NCI-H128 (cell line): ENCODE results near the gene CIPC.

Source experiments
- DNase-seq: peaks from one replicate; lab custom pipeline; 2025; ENCODE audit not compliant: unreplicated experiment; lab: John Stamatoyannopoulos, UW

Gene CIPC

DNA sequence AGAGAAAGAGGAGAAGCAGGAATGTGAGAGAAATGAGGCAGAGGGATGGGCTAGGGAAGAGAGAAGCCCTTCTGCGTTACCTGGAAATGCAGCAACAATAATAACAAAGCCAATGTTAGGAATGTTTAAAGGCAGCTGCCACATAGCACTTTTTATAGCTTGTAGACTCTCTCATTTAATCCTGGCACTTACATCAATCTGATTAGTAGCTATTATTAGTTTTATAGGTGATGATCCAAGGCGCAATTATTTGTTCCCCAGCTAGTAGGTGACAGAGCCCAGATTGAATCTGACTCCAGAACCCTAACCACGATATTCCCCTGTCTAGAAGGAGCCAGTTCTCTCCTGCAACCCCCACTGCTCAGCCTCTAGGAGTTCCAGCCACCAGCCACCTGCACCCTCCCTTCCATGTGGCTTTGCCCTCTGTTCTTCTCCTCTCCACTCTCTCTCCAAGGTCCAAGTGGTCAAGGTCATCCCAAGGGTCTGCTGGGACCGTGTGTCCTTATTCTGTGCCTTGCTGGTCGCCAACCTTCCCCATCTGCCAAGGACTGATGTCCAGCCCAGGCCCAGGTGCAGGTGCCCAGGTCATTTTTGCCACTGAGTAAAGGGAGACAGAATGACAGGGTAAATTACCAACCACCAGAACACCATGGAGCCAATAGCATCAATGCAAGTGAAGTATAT lies 29.4 kb upstream of the CIPC start:
- no peak for DNase-seq

DNA sequence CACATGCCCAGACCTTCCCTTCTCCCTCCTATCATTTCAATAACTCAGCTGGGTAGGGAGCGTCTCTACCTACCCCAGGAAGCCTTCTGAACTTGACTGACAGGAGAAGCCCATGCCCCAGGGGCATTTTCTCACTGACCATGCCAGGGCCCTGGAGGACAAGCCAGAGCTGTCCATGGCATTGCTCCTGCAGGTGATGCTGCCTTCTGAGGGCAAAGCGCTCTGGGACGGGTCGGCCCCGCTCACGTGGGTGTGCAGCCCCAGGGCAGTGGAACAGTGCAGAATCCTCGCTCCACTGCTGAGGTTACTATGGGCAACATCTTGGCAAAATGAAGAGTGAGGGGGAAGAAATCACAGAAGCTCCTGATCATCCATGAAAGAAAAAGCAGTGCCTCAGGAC lies 28.5 kb upstream of the CIPC start:
- DNase-seq = no peak

DNA sequence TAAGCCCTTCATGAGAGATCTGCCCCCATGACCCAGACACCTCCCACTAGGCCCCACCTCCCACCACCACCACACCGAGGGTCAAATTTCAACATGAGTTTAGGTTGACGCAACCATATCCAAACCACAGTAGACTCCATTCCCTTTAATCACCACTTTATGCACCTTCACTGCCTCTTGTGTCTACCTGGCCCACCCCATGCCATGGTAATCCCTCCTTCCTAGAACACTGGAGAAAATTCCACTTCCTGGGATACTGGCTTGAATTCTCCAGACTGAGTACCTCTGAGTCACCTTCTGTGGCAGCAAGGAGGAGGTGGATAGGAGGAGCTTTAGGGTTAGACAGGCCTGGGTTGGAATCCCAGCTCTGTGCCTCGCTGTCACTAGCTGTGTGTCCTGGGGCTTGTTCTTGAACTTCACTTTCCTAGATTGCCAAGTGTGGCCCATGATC lies 26.1 kb upstream of the CIPC start:
- DNase-seq = no peak

DNA sequence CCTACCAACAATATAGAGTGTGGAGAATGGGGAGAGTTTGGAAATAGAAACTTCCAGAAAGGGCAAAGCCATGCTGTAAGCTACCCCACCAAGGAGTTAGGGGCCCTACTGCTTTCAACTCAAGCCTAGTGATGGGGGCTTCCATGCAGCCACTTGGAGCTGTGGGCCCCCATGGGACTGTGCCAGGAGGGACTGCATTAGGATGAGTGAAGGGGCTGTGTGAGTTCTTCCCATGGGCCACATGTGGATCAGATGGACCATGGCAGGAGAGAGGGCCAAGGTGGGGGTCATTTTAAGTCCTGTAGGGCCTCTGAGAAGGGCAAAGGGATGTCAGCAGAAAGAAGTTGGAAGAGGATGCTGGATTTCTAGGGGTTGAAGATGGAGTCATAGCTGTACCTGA lies 23.1 kb upstream of the CIPC start:
- no peak for DNase-seq

DNA sequence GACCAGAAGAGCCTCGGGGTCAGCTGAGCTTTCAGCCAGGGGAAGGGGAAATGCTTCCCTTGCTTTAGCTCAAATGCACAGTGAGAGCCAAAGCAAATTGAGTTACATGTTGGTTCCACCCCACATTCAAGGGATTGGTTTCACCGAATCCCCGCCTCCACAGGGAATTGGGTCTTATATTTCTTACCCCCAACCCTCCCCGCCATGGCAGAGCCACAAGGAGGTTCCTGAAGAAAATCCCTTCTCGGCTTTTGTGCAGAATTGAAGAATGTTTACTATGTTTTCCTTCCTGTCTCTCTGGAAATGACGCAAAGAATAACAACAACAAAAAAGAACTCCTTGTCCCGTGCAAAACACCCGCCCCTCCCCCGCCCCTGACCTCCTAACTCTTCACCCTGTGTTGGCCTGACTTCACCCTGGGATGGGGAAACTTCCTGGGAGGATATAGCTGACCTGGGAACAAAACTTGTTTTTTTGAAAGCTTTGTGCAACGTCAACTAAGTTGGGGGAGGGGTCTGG lies 21.9 kb upstream of the CIPC start:
- no peak for DNase-seq

DNA sequence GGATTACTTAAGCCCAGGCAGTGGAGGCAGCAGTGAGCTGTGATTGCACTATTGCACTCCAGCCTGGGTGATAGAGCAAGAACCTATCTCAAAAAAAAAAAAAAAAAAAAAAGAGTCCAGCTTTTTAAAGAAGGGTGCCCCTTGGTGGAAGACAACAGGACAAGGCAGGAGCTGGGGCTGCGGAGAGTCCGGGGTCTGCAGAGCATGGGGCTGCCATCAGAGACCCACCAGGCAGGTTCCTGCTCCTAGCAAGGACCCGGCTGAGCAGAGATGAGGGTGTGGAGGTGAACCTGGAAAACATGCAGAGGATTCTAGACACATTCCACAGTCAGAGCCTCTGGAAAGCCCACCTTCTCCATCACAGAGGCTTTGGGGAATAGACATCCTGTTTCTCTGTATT lies 21.0 kb upstream of the CIPC start:
- no peak for DNase-seq

DNA sequence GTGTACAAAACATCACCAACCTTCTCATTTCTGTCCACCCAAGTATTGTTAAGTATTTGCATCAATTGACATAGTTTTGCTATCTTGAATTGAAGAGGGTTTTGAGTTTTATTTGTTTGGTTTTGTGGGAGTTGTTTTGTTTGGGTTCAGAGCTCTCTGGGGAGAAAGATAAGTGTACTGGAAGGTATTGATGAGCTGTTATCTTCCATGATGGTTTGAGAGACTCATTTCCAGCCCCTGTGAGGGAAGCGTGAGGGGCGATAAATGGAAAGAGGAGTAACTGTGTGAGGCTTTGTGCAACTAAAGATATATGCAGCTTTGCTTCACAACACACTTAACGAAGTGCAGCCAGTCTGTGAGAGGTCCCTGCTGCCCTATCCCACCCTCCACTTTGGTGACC lies 15.7 kb upstream of the CIPC start:
- DNase-seq = no peak

DNA sequence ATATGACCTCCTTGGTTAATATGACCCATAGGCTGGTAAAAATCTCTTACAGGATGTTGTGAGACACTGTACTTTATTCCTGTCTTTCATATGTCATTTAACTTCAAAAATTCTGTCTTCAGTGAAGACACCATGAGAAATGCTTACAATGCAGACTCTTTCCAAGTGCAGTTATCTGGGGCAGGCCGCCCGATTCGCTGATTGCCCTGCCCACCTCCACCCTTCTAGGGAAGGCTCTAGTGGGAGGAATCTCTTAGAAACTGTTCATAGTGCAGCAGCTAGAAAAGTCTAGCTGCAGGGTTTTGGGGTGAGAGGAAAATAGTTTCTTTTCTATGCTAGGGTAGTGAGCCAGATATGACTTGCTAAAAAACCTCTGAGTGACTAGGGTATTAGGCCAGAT lies 15.0 kb upstream of the CIPC start:
- DNase-seq = no peak

DNA sequence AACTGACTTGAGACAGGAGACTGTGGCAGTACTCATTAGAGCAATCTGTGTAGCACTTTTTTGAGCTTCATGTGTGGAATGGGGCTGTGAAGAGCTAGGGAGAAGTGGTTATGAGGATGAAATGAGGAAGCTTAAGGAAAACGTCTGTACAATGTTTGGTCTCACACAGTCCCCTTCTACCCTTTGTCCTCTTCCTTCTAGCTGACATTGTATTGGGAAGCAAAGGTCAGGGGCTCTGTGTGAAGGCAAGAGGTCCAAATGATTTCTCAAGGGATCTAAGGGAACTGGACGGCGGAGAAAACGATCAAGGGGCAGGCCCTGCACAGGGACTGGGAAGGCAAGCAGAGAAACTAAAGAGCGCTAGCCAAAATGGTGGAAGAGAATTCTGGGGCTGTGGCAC lies 13.1 kb upstream of the CIPC start:
- DNase-seq = no peak

DNA sequence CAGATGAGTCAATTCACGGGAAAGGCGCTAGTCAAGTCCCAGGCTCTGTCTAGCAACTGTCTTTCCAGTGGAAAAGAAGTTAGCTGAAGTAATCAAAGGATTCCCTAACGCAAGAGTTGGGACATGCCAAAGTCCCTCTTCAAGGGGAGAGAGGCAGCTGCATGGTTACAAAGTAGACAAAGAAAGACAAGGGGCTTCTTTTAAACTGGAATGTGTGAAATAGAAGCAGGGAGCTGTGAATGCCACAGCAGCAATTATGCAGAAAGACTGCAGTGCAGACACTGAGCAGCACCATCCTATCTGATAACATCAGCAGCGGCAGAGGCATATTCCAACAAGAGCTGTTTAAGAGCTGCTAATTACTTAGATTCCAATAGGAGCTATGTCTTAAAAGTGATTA lies 12.5 kb upstream of the CIPC start:
- DNase-seq = no peak

DNA sequence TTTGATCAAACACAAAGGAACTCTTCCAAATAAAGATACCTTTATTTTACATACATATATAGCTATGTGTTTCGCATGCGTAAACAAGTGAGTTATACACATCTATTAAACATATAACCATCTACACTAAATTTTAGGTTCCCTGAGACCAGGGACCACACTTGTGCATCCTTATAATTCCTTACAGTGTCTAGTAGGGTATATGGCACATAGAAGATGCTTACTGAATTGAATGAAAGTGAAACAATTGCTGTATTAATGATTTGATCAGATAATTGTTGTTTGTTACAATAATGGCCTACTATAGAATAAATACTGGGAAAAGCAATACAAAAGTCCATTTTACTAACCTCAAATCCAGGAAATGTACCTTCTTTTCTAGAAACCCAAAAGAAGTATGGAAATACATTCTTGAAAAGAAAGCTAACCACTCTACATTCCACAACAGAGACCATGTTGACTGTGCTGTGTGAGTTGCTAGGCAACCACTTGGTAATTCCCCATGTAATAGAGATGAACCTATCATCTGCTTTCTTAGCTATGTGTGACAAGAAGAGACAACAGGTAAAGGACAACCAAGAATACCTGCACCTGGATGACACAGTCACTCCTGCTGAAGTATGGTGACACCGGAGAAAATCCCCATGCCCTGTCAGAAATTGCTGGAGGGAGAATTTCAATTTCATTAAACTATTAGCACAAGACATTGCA lies 11.9 kb upstream of the CIPC start:
- DNase-seq = no peak

DNA sequence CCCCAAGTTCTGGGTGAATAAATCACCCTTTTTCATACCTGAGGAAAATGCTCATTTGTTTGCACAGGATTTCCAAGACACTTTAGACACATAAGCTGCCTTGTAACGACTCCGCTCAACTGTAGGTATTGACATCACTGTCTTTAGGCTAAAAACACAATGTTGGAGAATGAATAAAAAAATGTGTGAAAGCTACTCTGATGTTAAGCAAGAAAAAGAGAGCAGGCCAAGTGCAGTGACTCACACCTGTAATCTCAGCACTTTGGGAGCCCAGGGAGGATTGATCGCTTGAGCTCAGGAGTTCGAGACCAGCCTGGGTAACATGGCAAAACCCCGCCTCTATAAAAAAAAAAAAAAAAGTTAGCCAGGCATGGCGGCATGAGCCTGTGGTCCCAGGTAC lies 11.1 kb upstream of the CIPC start:
- DNase-seq = no peak

DNA sequence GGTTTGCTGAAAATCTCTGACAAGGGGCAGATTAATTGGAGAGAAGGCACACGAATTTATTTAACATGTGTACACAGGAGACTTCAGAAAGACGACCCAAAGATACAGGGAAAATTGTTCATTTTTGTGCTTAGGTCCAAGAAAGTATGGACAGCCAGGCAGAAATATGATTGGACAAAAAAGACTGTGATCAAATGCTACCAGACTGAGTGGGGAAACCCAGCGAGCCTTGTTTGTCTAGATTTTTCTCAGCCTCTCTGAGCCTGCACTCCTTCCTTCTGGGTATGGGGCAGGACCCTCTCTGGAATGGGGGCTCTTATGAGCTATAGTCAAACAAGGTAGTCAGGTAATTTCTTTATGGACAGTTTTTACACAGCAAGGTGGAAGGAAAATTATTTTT lies 10.4 kb upstream of the CIPC start:
- no peak for DNase-seq

DNA sequence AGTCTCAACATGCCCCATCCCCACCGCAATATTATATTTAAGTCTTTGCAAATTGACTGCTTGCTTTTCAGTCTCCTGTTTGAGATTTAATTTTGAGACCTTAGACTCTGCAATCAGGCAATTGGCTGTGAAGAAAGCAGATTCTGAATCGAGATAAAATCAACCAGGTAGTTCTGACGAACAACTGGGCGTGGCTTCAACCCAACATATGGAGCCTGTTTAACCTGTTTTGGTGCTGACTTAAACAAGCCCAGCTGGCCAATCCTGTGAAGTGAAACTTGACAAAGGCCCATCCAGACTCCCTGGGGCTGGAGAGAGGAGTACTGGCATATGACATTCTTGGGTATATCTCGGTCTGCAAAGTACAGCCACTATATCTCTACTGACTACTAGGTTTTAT lies 9.8 kb upstream of the CIPC start:
- DNase-seq = peak; percentile 58

DNA sequence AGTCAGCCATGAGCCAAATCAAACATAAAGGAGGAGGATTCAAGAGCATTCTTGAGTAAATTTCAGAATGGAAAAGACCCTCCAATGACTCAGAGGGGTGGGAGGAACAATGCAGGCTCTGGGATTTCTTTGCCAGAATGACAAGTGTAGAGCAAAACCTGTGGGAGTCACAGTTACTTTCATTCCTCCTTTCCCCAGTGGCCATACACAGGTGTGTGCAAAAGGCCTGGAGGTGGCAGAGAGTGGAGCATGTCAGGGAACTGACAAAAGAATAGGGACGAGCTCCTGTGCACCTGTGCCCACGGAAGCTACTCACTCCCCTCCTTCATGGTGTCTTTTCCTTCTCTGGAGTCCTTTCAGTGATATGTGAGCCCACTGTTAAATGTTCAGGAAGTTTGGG lies 9.4 kb upstream of the CIPC start:
- DNase-seq = no peak

DNA sequence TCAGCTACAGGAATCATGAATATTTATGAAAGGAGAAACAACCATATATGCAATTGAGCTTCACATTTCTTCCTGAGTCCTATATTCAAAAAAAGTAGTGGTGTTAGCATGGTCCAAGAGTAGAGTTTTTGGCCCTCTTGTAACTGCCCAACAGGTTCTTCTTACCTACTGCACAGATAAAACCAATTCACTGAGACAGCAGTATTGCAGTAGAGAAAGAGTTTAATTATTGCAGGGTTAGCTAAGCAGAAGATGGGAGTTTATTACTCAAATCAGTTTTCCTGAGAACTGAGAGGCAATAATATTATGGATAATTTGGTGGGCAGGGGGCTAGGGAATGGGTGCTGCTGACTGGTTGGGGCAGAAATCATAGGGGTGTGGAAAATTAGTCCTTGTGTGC lies 6.5 kb upstream of the CIPC start:
- DNase-seq = no peak

DNA sequence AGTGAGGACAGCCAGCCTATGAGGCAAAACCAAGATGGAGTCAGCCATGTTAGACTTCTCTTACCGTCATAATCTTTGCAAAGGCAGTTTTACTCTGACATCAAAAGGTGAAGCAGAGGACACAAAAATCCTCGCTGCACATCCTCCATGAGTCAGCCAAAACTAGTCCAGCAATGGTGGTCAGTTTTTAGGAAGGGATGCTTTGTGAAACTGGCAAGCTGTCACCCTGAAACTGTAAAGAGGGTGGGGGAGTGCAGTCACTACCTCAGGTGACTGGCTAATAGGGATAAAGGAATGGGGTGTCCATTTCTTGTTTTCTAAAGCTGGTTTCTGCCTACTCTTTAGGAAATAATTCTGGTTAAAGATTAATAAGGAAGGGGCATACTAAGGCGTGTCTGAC lies 5.4 kb upstream of the CIPC start:
- DNase-seq = no peak

DNA sequence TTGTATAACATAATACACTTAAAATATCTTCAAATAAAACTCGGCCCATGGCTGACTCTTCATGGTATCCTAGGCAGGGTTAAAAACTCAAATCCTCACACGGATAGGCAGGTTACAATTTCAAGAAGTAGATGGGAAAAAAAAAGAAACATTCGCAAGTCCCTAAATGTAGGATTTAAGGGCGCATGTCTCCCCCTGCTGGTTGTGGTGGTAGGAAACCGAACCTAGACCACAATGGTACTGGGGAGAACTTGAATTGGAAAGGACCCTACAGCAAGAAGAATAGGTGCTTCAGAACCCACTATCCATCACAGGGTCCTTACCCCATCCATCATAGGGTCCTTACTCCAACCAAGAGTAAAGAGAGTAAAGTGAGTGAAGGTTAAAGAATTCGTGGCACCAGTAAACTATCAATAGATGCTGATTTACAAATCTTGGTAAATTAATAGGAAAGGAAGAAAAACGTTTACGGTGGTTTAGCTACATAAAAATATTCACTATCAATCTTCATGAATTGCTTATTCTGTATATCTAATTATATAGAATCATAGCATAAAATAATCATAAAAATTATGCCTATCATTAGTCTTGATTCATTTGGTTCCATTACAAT lies 3.3 kb upstream of the CIPC start:
- peak; percentile 63 for DNase-seq

DNA sequence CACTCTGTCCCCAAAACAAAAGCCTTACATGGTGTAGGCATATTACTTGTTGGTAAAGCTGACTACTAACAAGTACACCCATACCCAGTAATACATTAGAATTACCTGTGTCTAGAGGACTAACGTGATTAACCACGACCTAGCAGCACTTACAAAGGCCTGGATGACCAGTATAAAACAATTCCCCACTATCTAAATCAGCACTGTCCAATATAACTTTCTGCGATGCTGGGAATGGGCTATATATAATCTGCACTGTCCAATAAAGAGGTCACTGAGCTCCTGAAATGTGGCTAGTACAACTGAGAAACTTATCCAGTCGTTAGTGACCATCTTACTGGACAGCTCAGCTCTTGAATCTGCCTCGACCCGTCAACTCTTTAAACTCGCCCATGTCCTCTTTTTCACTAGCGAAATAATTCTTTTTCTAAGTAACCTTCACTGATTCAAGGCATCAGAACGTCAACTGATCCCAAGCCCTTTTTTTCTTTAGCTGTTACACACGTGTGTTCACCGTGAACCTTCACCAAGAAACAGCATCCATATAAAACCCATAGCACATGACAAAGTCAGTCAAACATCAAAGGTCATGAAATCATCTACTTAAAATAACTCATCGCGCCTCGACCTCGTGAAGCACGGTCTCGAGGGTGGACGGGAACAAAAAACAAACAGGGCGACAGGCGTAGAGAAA lies 905 bp upstream of the CIPC start:
- no peak for DNase-seq

DNA sequence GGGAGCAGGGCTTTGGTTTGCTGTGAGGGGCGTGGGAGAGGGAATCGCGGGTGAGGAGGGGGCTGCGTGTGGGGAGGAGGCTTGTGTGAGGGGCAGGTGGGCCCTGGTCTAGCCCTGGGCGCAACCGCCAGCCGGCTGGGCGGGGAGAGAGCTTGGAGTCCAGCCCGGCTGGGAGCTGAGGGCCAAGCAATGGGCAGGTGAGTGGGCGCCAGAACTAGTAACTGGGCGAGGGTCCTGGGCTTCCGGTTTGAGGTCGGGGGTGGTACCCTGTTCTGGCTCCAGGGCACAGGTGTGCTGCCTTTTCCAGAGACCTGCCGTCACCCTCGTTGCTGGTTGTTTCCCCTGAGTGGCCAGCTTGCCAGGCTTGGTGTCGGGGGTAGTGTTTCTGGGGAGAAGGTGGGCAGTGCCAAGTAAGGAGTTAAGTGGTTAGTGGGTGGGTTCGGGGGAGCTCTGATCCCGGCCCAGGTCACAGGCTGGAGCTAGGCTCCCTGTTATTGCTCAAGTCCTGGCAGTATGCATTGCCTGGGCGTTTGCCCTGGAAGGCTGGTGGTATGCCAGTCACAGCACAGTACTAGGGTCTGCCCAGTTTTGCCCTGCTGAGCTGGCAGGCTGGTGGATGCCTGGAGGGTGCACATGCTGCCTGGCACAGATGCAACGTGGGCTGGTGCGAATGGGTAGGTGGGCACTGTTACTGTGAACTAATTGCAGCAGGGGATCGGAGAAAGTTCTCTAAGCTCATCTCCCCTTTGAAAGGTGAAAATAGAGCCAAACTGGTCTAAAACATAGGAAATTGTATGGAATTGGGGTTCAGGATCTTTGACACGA lies 683 bp downstream of the CIPC start:
- DNase-seq = no peak
